ENCODE results near the gene CTNNA3.

Gene CTNNA3

GRCh38 chr10:66534866-66535265 is 1161.1 kb downstream of the CTNNA3 start:
- no peak for DNase-seq (ENCODE audit: low read depth)

GRCh38 chr10:66521506-66521905 is 1174.5 kb downstream of the CTNNA3 start:
- DNase-seq (ENCODE audit: low read depth), result no peak

GRCh38 chr10:66519616-66520015 is 1176.4 kb downstream of the CTNNA3 start:
- DNase-seq (ENCODE audit: low read depth), result no peak

GRCh38 chr10:66514666-66515065 is 1181.3 kb downstream of the CTNNA3 start:
- DNase-seq (ENCODE audit: low read depth), result no peak

- no peak for DNase-seq (ENCODE audit: low read depth)
Observed at GRCh38 chr10:66513504-66513903, 1182.5 kb downstream of the CTNNA3 start.

- no peak for DNase-seq (ENCODE audit: low read depth)
Observed at GRCh38 chr10:66505003-66505657, 1190.9 kb downstream of the CTNNA3 start.

GRCh38 chr10:66501356-66501755 is 1194.6 kb downstream of the CTNNA3 start:
- DNase-seq (ENCODE audit: low read depth), result no peak

GRCh38 chr10:66483966-66484365 is 1212.0 kb downstream of the CTNNA3 start:
- DNase-seq (ENCODE audit: low read depth), result no peak

GRCh38 chr10:66472156-66472555 is 1223.8 kb downstream of the CTNNA3 start:
- no peak for DNase-seq (ENCODE audit: low read depth)

- DNase-seq (ENCODE audit: low read depth), result no peak
Observed at GRCh38 chr10:66467042-66467441, 1229.0 kb downstream of the CTNNA3 start.

- DNase-seq (ENCODE audit: low read depth), result no peak
Observed at GRCh38 chr10:66466622-66467021, 1229.4 kb downstream of the CTNNA3 start.

GRCh38 chr10:66463611-66464010 is 1232.4 kb downstream of the CTNNA3 start:
- DNase-seq (ENCODE audit: low read depth), result no peak

GRCh38 chr10:66457629-66458028 is 1238.4 kb downstream of the CTNNA3 start:
- DNase-seq (ENCODE audit: low read depth), result no peak

GRCh38 chr10:66455304-66455703 is 1240.7 kb downstream of the CTNNA3 start:
- no peak for DNase-seq (ENCODE audit: low read depth)

GRCh38 chr10:66440568-66440967 is 1255.4 kb downstream of the CTNNA3 start:
- no peak for DNase-seq (ENCODE audit: low read depth)

- no peak for DNase-seq (ENCODE audit: low read depth)
Observed at GRCh38 chr10:66414943-66415342, 1281.1 kb downstream of the CTNNA3 start.

GRCh38 chr10:66405566-66405965 is 1290.4 kb downstream of the CTNNA3 start:
- no peak for DNase-seq (ENCODE audit: low read depth)

- no peak for DNase-seq (ENCODE audit: low read depth)
Observed at GRCh38 chr10:66398669-66399068, 1297.3 kb downstream of the CTNNA3 start.

- no peak for DNase-seq (ENCODE audit: low read depth)
Observed at GRCh38 chr10:66394342-66395063, 1301.5 kb downstream of the CTNNA3 start.

- DNase-seq (ENCODE audit: low read depth), result no peak
Observed at GRCh38 chr10:66390926-66391325, 1305.1 kb downstream of the CTNNA3 start.

GRCh38 chr10:66381045-66381444 is 1315.0 kb downstream of the CTNNA3 start:
- DNase-seq (ENCODE audit: low read depth), result no peak

- DNase-seq (ENCODE audit: low read depth), result no peak
Observed at GRCh38 chr10:66378117-66378876, 1317.7 kb downstream of the CTNNA3 start.

GRCh38 chr10:66368146-66368545 is 1327.8 kb downstream of the CTNNA3 start:
- DNase-seq (ENCODE audit: low read depth), result no peak

Data from activated T-helper 9 cell treated with anti-CD3 and anti-CD28 coated beads, Interleukin-2, amount 50 U/mL, for 16 hours (primary cell).